B cell (primary cell): ENCODE measurements around the gene SUSD5. TPM values are rescaled to one million over a fixed set of nuclear protein-coding genes. Genes with fewer than 3 reads are reported as not detected.

Source experiments
- ATAC-seq: fragments of 200-7000 bp; cut with Tn5 transposase; one replicate; pipeline ENCODE4 v1.10.0; 2021; ENCODE audit warnings: low read depth, mild to moderate bottlenecking, moderate number of reproducible peaks, moderate library complexity
- CTCF ChIA-PET: fragments of 350-600 bp; sonication (Branson Sonifier 250); formaldehyde crosslinking; loops from one replicate; lab custom pipeline; 2021; ENCODE audit warnings: antibody characterized with exemption, inconsistent platforms; lab: Charles Lee
- POLR2A ChIA-PET: fragments of 350-600 bp; sonication (Branson Sonifier 250); formaldehyde crosslinking; loops from one replicate; lab custom pipeline; 2021; ENCODE audit warnings: antibody characterized with exemption; lab: Charles Lee
- DNase-seq: peaks from one replicate; pipeline ENCODE4 v3.0.0; 2013
- H2AFZ ChIP-seq: 2 replicates; pipeline ENCODE4 v1.6.1; 2012; ENCODE audit warnings: mild to moderate bottlenecking, low read depth, low read length; ENCODE audit not compliant: insufficient read depth, poor library complexity, severe bottlenecking
- H3K27ac ChIP-seq, 2 donors: 1 replicate in 1 of 2; 2 replicates in 1 of 2; pipeline ENCODE4 v1.5.1; 2012 to 2013; ENCODE audit warnings: low read length in 2 of 2, mild to moderate bottlenecking in 2 of 2, moderate library complexity in 1 of 2
- H3K27me3 ChIP-seq, 4 experiments: fragments of 200-600 bp in 1 of 4; sonication (generic) in 1 of 4; replicated peaks in 1 of 4; 1 replicate in 2 of 4; 2 replicates in 2 of 4; pipeline versions ENCODE4 v1.6.1 to v1.7.0; 2013 to 2016; ENCODE audit warnings: low read length in 3 of 4, mild to moderate bottlenecking in 2 of 4, mixed read lengths in 1 of 4, moderate library complexity in 1 of 4; ENCODE audit not compliant: insufficient read depth in 4 of 4, control insufficient read depth in 3 of 4; ENCODE audit errors: control extremely low read depth in 1 of 4
- H3K36me3 ChIP-seq, 2 experiments: replicated peaks in 1 of 2; 1 replicate in 1 of 2; 2 replicates in 1 of 2; pipeline versions ENCODE4 v1.6.1 to v1.7.1; 2013; ENCODE audit warnings: low read length in 1 of 2; ENCODE audit not compliant: insufficient read depth in 2 of 2, control insufficient read depth in 1 of 2; ENCODE audit errors: control extremely low read depth in 1 of 2, extremely low read depth in 1 of 2
- H3K4me1 ChIP-seq, 2 donors: fragments of 200-600 bp in 1 of 2; sonication (generic) in 1 of 2; 1 replicate in 1 of 2; 2 replicates in 1 of 2; pipeline versions ENCODE4 v1.5.1 to v1.6.1; 2013 to 2017; ENCODE audit warnings: low read length in 2 of 2; ENCODE audit not compliant: control insufficient read depth in 2 of 2, insufficient read depth in 2 of 2
- H3K4me2 ChIP-seq: replicated peaks from 2 replicates; pipeline ENCODE3; 2012; ENCODE audit warnings: mild to moderate bottlenecking, low read depth, low read length; ENCODE audit not compliant: poor library complexity, severe bottlenecking
- H3K4me3 ChIP-seq, 5 experiments: fragments of 200-600 bp in 1 of 5; sonication (generic) in 1 of 5; 1 replicate in 3 of 5; 2 replicates in 2 of 5; pipeline versions ENCODE4 v1.5.1 to v1.7.0; 2011 to 2016; ENCODE audit warnings: low read length in 4 of 5, mild to moderate bottlenecking in 4 of 5, low read depth in 2 of 5, control low read depth in 1 of 5, moderate library complexity in 1 of 5; ENCODE audit not compliant: insufficient read depth in 1 of 5; ENCODE audit errors: control extremely low read depth in 1 of 5, extremely low read depth in 1 of 5
- H3K79me2 ChIP-seq: fragments of 200-600 bp; sonication (generic); one replicate; pipeline ENCODE4 v1.6.0; 2016; ENCODE audit warnings: low read length; ENCODE audit not compliant: control insufficient read depth, insufficient read depth
- H3K9ac ChIP-seq: fragments of 200-600 bp; sonication (generic); 2 replicates; pipeline ENCODE4 v1.6.1; 2017; ENCODE audit warnings: mild to moderate bottlenecking, low read length, moderate library complexity
- H3K9me3 ChIP-seq, 3 donors: one replicate each; pipeline versions ENCODE4 v1.6.1 to v1.7.1; 2013; ENCODE audit warnings: low read length in 2 of 3; ENCODE audit not compliant: control insufficient read depth in 2 of 3, insufficient read depth in 1 of 3; ENCODE audit errors: control extremely low read depth in 1 of 3
- H4K20me1 ChIP-seq: 2 replicates; pipeline ENCODE4 v1.6.0; 2012; ENCODE audit warnings: mild to moderate bottlenecking, low read length; ENCODE audit not compliant: insufficient read depth, control insufficient read depth, poor library complexity, severe bottlenecking
- H3K27ac Mint-ChIP-seq: one replicate; pipeline ENCODE4 v1.8.0; 2021; ENCODE audit warnings: mixed read lengths
- H3K27me3 Mint-ChIP-seq: one replicate; pipeline ENCODE4 v1.8.0; 2021; ENCODE audit warnings: mixed read lengths
- H3K4me1 Mint-ChIP-seq: one replicate; pipeline ENCODE4 v1.8.0; 2021; ENCODE audit warnings: mixed read lengths
- H3K4me3 Mint-ChIP-seq: one replicate; pipeline ENCODE4 v1.8.0; 2021; ENCODE audit warnings: mixed read lengths
- H3K9me3 Mint-ChIP-seq: one replicate; pipeline ENCODE4 v1.8.0; 2022; ENCODE audit warnings: mixed read lengths; ENCODE audit not compliant: insufficient read depth
- CTCF ChIP-seq: fragments of 200-600 bp; IDR thresholded peaks from one replicate; pipeline ENCODE4 v1.8.0; 2022; ENCODE audit warnings: antibody characterized with exemption, mild to moderate bottlenecking
- EZH2 ChIP-seq: IDR thresholded peaks from 2 replicates; pipeline ENCODE4 v1.6.1; 2012; ENCODE audit warnings: borderline replicate concordance, low read depth, mild to moderate bottlenecking, moderate library complexity, low read length; ENCODE audit not compliant: insufficient read depth, poor library complexity, severe bottlenecking
- WGBS: methylation state at CpG from one replicate; pipeline ENCODE4 v1.1.5; 2013; ENCODE audit warnings: missing lambda C conversion rate; ENCODE audit not compliant: insufficient coverage; 5-methylcytosine and 5-hydroxymethylcytosine counted together
- intact Hi-C: fragments of 100-400 bp; cut with micrococcal nuclease; formaldehyde crosslinking; loops from one replicate; pipeline ENCODE4 v1.10.0; 2022
- polyA plus RNA-seq: library from polyadenylated mRNA; depleted of rRNA; stranded (reverse); fragments of >200 nt; gene quantifications from 2 replicates; pipeline ENCODE4 v1.2.3, GENCODE V29; 2012
- total RNA-seq, 2 donors: library from RNA; stranded (reverse); fragments of 120-200 nt in 1 of 2; gene quantifications; 1 replicate in 1 of 2; 2 replicates in 1 of 2; pipeline versions ENCODE4 v1.2.3 to v1.2.4, GENCODE V29; 2013 to 2022

SUSD5 gene
- total and polyA plus RNA-seq, 2 donors (not counting 1 experiment from before 2014, with no cell fraction given) = 0.15 to 0.30 TPM

- WGBS = 100% methylated on average over 3 of the region's 5 CpGs
- POLR2A ChIA-PET = interaction anchor here (0.8 kb wide), 1 partner anchor 36 kb away, joined by 7 read pairs; no protein-coding TSS in a partner anchor
Observed at GRCh38 chr3:33122991-33123390, 95.6 kb downstream of the SUSD5 start.

GRCh38 chr3:33119891-33120290 lies 98.7 kb downstream of the SUSD5 start:
- Mint-ChIP-seq H3K27ac (no peak overlapping the region), H3K4me1 (peaks cover 19% of the 10 kb centered on the region), H3K27me3 (no peaks in the 10 kb centered on the region), H3K9me3 (no peaks in the 10 kb centered on the region), H3K4me3 (no peak overlapping the region)
- TF ChIP-seq CTCF = no peak
- TF ChIP-seq EZH2 = no peak
- Histone ChIP-seq H3K9ac (no peak overlapping the region), H3K9me3 (no peaks in the 10 kb centered on the region), H3K4me3 (no peak overlapping the region), H4K20me1 (peaks cover 2% of the 10 kb centered on the region), H3K79me2 (peaks cover 4% of the 10 kb centered on the region), H2AFZ (no peak overlapping the region), H3K4me2 (no peak overlapping the region), H3K4me1 (peaks cover 8 to 10% of the 10 kb centered on the region in 2 donors), H3K27me3 (no peaks in the 10 kb centered on the region), H3K36me3 (peaks cover 0 to 27% of the 10 kb centered on the region in 2 experiments), H3K27ac (no peak overlapping the region)
- 97% methylated on average over 3 of the region's 3 CpGs for WGBS
- CTCF ChIA-PET = interaction anchor here (0.6 to 1.0 kb wide), 2 partner anchors 10 to 29 kb away, joined by 3 to 4 read pairs; no protein-coding TSS in a partner anchor
- intact Hi-C loops = no loop called here
- POLR2A ChIA-PET = no interaction called here
- no peak for DNase-seq
- no peak for ATAC-seq

More at GRCh38 chr3:33122991-33123390, 95.6 kb downstream of the SUSD5 start:
- Histone ChIP-seq H3K36me3 (peaks cover 0 to 47% of the 10 kb centered on the region in 2 experiments), H3K27ac (no peak overlapping the region), H2AFZ (no peak overlapping the region), H3K27me3 (no peaks in the 10 kb centered on the region), H3K9me3 (no peaks in the 10 kb centered on the region), H3K4me3 (no peak overlapping the region), H3K9ac (no peak overlapping the region), H3K4me2 (no peak overlapping the region), H3K79me2 (no peaks in the 10 kb centered on the region), H3K4me1 (no peaks in the 10 kb centered on the region), H4K20me1 (no peaks in the 10 kb centered on the region)
- H3K27me3 Mint-ChIP-seq = no peaks in the 10 kb centered on the region
- no peaks in the 10 kb centered on the region for H3K4me1 Mint-ChIP-seq
- H3K4me3 Mint-ChIP-seq = no peak overlapping the region
- H3K9me3 Mint-ChIP-seq = no peaks in the 10 kb centered on the region
- ATAC-seq (no peak), DNase-seq (no peak)
- intact Hi-C loops = no loop called here
- CTCF ChIA-PET = interaction anchor here (0.8 to 3.6 kb wide), 2 partner anchors 9 to 16 kb away, joined by 3 to 12 read pairs; no protein-coding TSS in a partner anchor
- no peak overlapping the region for H3K27ac Mint-ChIP-seq
- TF ChIP-seq CTCF (no peak), EZH2 (no peak)
